ENCODE data around the gene SMIM38.

The SMIM38 gene

DNA sequence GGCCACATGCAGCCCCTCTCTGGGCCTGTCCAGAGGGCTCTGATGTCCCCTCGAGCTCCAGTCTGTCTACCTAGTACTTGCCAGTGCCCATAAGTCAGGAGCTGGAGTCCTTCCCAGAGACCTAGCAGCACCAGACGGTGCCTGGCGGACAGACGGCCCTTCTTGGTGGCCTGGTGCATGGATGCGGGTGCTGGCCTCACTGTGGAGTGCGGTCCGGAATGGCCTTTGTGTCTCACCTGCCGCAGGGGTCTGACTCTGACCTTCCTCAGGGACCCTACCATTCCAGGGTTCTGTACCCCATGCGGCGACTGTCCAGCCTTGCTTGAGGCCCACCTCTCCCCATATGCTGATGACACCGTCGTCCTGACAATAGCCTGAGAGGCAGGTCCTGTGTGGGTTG, 29.4 kb upstream of the SMIM38 start:
- Histone ChIP-seq H2AK5ac (ENCODE audit: low read depth, low read length) (peak overlapping the region; percentile 93), H2BK12ac (ENCODE audit: low read length) (peak overlapping the region; percentile 7), H2BK120ac (ENCODE audit: low read depth, low read length) (peak overlapping the region; percentile 44), H3K79me1 (ENCODE audit: low read depth, low read length) (no peaks in the 10 kb centered on the region), H3K27me3 (ENCODE audit: control insufficient read depth in 3 of 3, insufficient read depth in 3 of 3, low read depth in 1 of 3, low read length in 3 of 3) (no peaks in the 10 kb centered on the region), H3K14ac (ENCODE audit: low read length) (no peak overlapping the region), H2BK15ac (ENCODE audit: low read length) (peak overlapping the region; percentile 40), H3K9me3 (replicated peaks in 1 of 2; ENCODE audit: control insufficient read depth in 2 of 2, insufficient read depth in 1 of 2, low read depth in 1 of 2, low read length in 2 of 2) (peaks cover 4% of the 10 kb centered on the region in 2 donors), H4K8ac (ENCODE audit: low read depth, low read length) (no peak overlapping the region), H3K36me3 (replicated peaks in 1 of 2; ENCODE audit: control insufficient read depth in 2 of 2, insufficient read depth in 2 of 2, low read length in 2 of 2) (no peaks in the 10 kb centered on the region), H3K4me1 (ENCODE audit: control insufficient read depth in 2 of 2, insufficient read depth in 1 of 2, low read depth in 1 of 2, low read length in 2 of 2) (peaks cover 16 to 29% of the 10 kb centered on the region in 2 donors), H3K9ac (ENCODE audit: low read depth, low read length, poor library complexity) (no peak overlapping the region), H3K18ac (ENCODE audit: low read length) (peak overlapping the region; percentile 38), H3K27ac (replicated peaks; ENCODE audit: low read length) (no peak overlapping the region), H3K4ac (ENCODE audit: low read length) (no peak overlapping the region), H4K91ac (ENCODE audit: low read depth, low read length, poor library complexity) (no peak overlapping the region), H2AFZ (ENCODE audit: low read length) (no peak overlapping the region), H2BK5ac (ENCODE audit: low read length) (no peak overlapping the region), H3K4me2 (ENCODE audit: insufficient read depth, low read length, poor library complexity, severe bottlenecking) (no peak overlapping the region), H3K4me3 (ENCODE audit: low read length in 2 of 2) (no peak overlapping the region), H3K23ac (ENCODE audit: low read depth, low read length, poor library complexity) (no peak overlapping the region)
- no peak for DNase-seq (ENCODE audit: low spot score)
- no CpG with 5 or more reads among the region's 12 CpGs for WGBS, 2 donors (ENCODE audit: extremely low coverage in 2 of 2, insufficient read length in 2 of 2, insufficient replicate concordance in 1 of 2)

DNA sequence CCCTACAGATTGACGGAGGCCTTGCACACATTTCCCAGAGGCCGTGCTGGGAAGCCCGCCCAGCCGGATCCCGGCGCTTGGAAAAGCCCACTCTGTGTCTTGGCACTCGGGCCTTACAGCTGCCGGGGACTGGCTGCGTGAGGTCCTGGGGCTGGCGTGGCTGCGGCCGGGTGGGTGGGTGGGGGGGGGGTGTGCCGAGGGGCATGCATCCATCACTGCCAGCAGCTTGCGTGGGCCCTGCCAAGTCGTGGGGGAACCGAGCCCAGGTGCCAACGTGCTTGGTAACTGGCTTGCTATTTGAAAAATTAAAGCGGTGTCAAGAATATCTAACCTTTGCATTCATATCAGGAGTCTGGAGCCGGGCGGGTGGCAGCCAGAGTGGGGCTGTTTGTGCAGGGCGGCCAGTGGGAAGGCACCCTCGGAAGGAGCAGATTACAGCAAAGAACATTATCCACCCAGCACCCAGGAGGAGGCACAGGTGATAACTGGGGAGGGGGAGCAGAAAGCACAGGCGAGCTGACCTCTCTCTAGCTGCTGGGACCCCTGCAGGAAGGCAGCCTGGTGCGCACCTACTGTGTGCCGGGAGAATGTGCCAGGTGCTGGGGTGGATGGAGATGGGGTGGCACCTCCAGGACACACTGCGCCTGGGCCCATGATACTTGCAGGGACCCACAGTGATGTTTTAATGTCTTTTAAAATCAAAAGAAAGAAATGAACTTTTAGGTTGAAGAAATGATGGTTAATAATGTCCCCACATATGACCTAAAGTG, 28.5 kb upstream of the SMIM38 start:
- Histone ChIP-seq H3K27me3 (ENCODE audit: control insufficient read depth in 3 of 3, insufficient read depth in 3 of 3, low read depth in 1 of 3, low read length in 3 of 3) (no peaks in the 10 kb centered on the region), H3K27ac (replicated peaks; ENCODE audit: low read length) (no peak overlapping the region)
- no CpG with 5 or more reads among the region's 26 CpGs for WGBS, 2 donors (ENCODE audit: extremely low coverage in 2 of 2, insufficient read length in 2 of 2, insufficient replicate concordance in 1 of 2)

DNA sequence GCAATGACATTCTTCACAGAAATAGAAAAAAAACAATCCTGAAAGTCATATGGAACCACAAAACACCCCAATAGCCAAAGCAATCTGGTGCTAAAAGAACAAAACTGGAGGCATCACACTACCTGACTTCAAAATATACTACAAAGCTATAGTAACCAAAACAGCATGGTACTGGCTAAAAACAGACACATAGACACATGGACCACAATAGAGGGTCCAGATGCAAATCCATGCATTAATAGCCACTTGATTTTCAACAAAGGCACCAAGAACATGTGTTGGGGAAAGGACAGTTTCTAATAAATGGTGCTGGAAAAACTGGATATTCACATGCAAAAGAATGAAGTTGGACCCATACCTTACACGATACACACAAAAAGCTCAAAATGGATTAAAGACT, 27.9 kb upstream of the SMIM38 start:
- Histone ChIP-seq H3K4ac (ENCODE audit: low read length) (no peak overlapping the region), H4K8ac (ENCODE audit: low read depth, low read length) (no peak overlapping the region), H2AK5ac (ENCODE audit: low read depth, low read length) (no peak overlapping the region), H2BK12ac (ENCODE audit: low read length) (no peak overlapping the region), H3K4me1 (ENCODE audit: control insufficient read depth in 2 of 2, insufficient read depth in 1 of 2, low read depth in 1 of 2, low read length in 2 of 2) (peaks cover 12 to 25% of the 10 kb centered on the region in 2 donors), H3K4me2 (ENCODE audit: insufficient read depth, low read length, poor library complexity, severe bottlenecking) (no peak overlapping the region), H3K9ac (ENCODE audit: low read depth, low read length, poor library complexity) (no peak overlapping the region), H3K9me3 (replicated peaks in 1 of 2; ENCODE audit: control insufficient read depth in 2 of 2, insufficient read depth in 1 of 2, low read depth in 1 of 2, low read length in 2 of 2) (peaks cover 5 to 6% of the 10 kb centered on the region in 2 donors), H3K27ac (replicated peaks; ENCODE audit: low read length) (no peak overlapping the region), H3K79me1 (ENCODE audit: low read depth, low read length) (no peaks in the 10 kb centered on the region), H2BK120ac (ENCODE audit: low read depth, low read length) (no peak overlapping the region), H3K36me3 (replicated peaks in 1 of 2; ENCODE audit: control insufficient read depth in 2 of 2, insufficient read depth in 2 of 2, low read length in 2 of 2) (peaks cover 0 to under 1% of the 10 kb centered on the region in 2 donors), H3K14ac (ENCODE audit: low read length) (no peak overlapping the region), H2BK15ac (ENCODE audit: low read length) (no peak overlapping the region), H3K4me3 (ENCODE audit: low read length in 2 of 2) (no peak overlapping the region), H2AFZ (ENCODE audit: low read length) (no peak overlapping the region), H2BK5ac (ENCODE audit: low read length) (no peak overlapping the region), H3K27me3 (ENCODE audit: control insufficient read depth in 3 of 3, insufficient read depth in 3 of 3, low read depth in 1 of 3, low read length in 3 of 3) (no peaks in the 10 kb centered on the region), H4K91ac (ENCODE audit: low read depth, low read length, poor library complexity) (no peak overlapping the region), H3K18ac (ENCODE audit: low read length) (no peak overlapping the region), H3K23ac (ENCODE audit: low read depth, low read length, poor library complexity) (no peak overlapping the region)
- no CpG with 5 or more reads among the region's 1 CpG for WGBS, 2 donors (ENCODE audit: extremely low coverage in 2 of 2, insufficient read length in 2 of 2, insufficient replicate concordance in 1 of 2)
- DNase-seq (ENCODE audit: low spot score), result no peak

More for the DNA sequence above, 28.5 kb upstream of the SMIM38 start:
- Histone ChIP-seq H3K4me1 (ENCODE audit: control insufficient read depth in 2 of 2, insufficient read depth in 1 of 2, low read depth in 1 of 2, low read length in 2 of 2) (peaks cover 16 to 30% of the 10 kb centered on the region in 2 donors), H2BK15ac (ENCODE audit: low read length) (peak overlapping the region; percentile 82), H3K79me1 (ENCODE audit: low read depth, low read length) (no peaks in the 10 kb centered on the region), H4K8ac (ENCODE audit: low read depth, low read length) (no peak overlapping the region), H3K4ac (ENCODE audit: low read length) (no peak overlapping the region), H3K23ac (ENCODE audit: low read depth, low read length, poor library complexity) (no peak overlapping the region), H2AFZ (ENCODE audit: low read length) (no peak overlapping the region), H2AK5ac (ENCODE audit: low read depth, low read length) (peak overlapping the region; percentile 89), H2BK5ac (ENCODE audit: low read length) (no peak overlapping the region), H3K4me3 (ENCODE audit: low read length in 2 of 2) (peak overlapping the region in 1 of 2 donors; percentile 23), H2BK12ac (ENCODE audit: low read length) (peak overlapping the region; percentile 99), H3K4me2 (ENCODE audit: insufficient read depth, low read length, poor library complexity, severe bottlenecking) (no peak overlapping the region), H3K36me3 (replicated peaks in 1 of 2; ENCODE audit: control insufficient read depth in 2 of 2, insufficient read depth in 2 of 2, low read length in 2 of 2) (no peaks in the 10 kb centered on the region), H3K14ac (ENCODE audit: low read length) (peak overlapping the region; percentile 97), H3K9me3 (replicated peaks in 1 of 2; ENCODE audit: control insufficient read depth in 2 of 2, insufficient read depth in 1 of 2, low read depth in 1 of 2, low read length in 2 of 2) (peaks cover 4% of the 10 kb centered on the region in 2 donors), H3K9ac (ENCODE audit: low read depth, low read length, poor library complexity) (no peak overlapping the region), H3K18ac (ENCODE audit: low read length) (peak overlapping the region; percentile 74), H2BK120ac (ENCODE audit: low read depth, low read length) (no peak overlapping the region), H4K91ac (ENCODE audit: low read depth, low read length, poor library complexity) (no peak overlapping the region)
- no peak for DNase-seq (ENCODE audit: low spot score)

DNA sequence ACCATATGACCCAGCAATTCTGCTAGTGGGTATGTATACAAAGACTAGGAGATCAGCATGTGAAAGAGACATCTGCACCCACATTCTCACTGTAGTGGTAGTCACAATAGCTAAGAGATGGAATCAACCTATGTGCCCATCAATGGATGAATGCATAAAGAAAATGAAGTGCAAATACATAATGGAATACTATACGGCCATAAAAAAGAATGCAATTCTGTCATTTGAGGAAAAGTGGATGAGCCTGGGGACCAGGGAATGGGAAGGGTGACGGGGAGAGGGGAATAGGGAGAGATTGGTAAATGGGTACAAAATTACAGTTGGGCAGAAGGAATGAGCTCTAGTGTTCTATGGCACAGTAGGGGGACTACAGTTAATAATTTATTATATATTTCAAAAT, 26.7 kb upstream of the SMIM38 start:
- Histone ChIP-seq H2BK120ac (ENCODE audit: low read depth, low read length) (no peak overlapping the region), H3K27ac (replicated peaks; ENCODE audit: low read length) (no peak overlapping the region), H3K79me1 (ENCODE audit: low read depth, low read length) (no peaks in the 10 kb centered on the region), H4K8ac (ENCODE audit: low read depth, low read length) (no peak overlapping the region), H2BK15ac (ENCODE audit: low read length) (no peak overlapping the region), H3K14ac (ENCODE audit: low read length) (no peak overlapping the region), H2BK12ac (ENCODE audit: low read length) (no peak overlapping the region), H4K91ac (ENCODE audit: low read depth, low read length, poor library complexity) (no peak overlapping the region), H3K4me1 (ENCODE audit: control insufficient read depth in 2 of 2, insufficient read depth in 1 of 2, low read depth in 1 of 2, low read length in 2 of 2) (peaks cover 4 to 13% of the 10 kb centered on the region in 2 donors), H3K9ac (ENCODE audit: low read depth, low read length, poor library complexity) (no peak overlapping the region), H2BK5ac (ENCODE audit: low read length) (no peak overlapping the region), H2AK5ac (ENCODE audit: low read depth, low read length) (no peak overlapping the region), H3K18ac (ENCODE audit: low read length) (no peak overlapping the region), H3K4ac (ENCODE audit: low read length) (no peak overlapping the region), H3K9me3 (replicated peaks in 1 of 2; ENCODE audit: control insufficient read depth in 2 of 2, insufficient read depth in 1 of 2, low read depth in 1 of 2, low read length in 2 of 2) (peaks cover 10 to 11% of the 10 kb centered on the region in 2 donors), H3K23ac (ENCODE audit: low read depth, low read length, poor library complexity) (no peak overlapping the region), H3K36me3 (replicated peaks in 1 of 2; ENCODE audit: control insufficient read depth in 2 of 2, insufficient read depth in 2 of 2, low read length in 2 of 2) (peaks cover 0 to 2% of the 10 kb centered on the region in 2 donors), H3K27me3 (ENCODE audit: control insufficient read depth in 3 of 3, insufficient read depth in 3 of 3, low read depth in 1 of 3, low read length in 3 of 3) (no peaks in the 10 kb centered on the region), H2AFZ (ENCODE audit: low read length) (no peak overlapping the region), H3K4me2 (ENCODE audit: insufficient read depth, low read length, poor library complexity, severe bottlenecking) (no peak overlapping the region), H3K4me3 (ENCODE audit: low read length in 2 of 2) (no peak overlapping the region)
- no peak for DNase-seq (ENCODE audit: low spot score)
- WGBS, 2 donors (ENCODE audit: extremely low coverage in 2 of 2, insufficient read length in 2 of 2, insufficient replicate concordance in 1 of 2), result no CpG with 5 or more reads among the region's 2 CpGs
